Measurements from ENCODE around the gene MYB.

GRCh38 chr6:135209803-135210202 is 28.7 kb downstream of the MYB start:
- no peak for TF ChIP-seq EZH2 (IDR thresholded peaks at IDR 0.05; ENCODE audit: low read length, missing control alignments)
- TF ChIP-seq CTCF (conservative IDR thresholded peaks at IDR 0.05 in 1 of 2, IDR thresholded peaks at IDR 0.05 in 1 of 2; ENCODE audit: low read depth in 1 of 2, low read length in 2 of 2): no peak

Data from fibroblast of lung (primary cell).